Measurements from ENCODE around the gene KRTAP9-6.

- TF ChIP-seq CTCF (IDR thresholded peaks at IDR 0.05) (no peak), POLR2A (IDR thresholded peaks at IDR 0.05) (no peak)
These were observed 31.7 kb downstream of the KRTAP9-6 start for GRCh38 chr17:41296846-41297245.

Data from thyroid gland (tissue), 4 donors.